T-helper 1 cell (primary cell): ENCODE data around the gene REPS1.
A peak's percentile ranks its signal among the peaks of the same experiment; 100 is the strongest.
"Not testable (repeated sequence)": the region's sequence is repeated elsewhere in the genome, so short reads cannot be mapped to it uniquely, and the experiment has no call there.

Experiments
- DNase-seq, 5 donors: peaks; one replicate each; pipeline ENCODE4 v3.0.0-alpha.2; 2012 to 2020

REPS1 gene

GRCh38 chr6:138999949-139000725 lies 12.1 kb upstream of the REPS1 start:
- no peak for DNase-seq

DNA sequence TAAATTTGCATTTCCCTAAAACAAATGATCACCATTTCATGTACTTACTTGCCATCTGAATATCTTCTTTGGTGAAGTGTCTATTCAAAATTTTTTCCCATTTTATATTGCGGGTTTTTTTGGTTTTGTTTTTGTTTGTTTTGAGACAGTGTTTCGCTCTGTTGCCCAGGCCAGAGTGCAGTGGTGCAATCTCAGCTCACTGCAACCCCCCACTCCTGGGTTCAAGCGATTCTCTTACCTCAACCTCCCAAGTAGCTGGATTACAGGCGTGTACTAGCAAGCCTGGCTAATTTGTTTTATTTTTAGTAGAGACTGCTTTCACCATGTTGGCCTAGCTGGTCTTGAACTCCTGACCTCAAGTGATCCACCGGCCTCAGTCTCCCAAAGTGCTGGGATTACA lies 9.1 kb upstream of the REPS1 start:
- DNase-seq = no peak

- DNase-seq = no peak
These were observed 8.5 kb upstream of the REPS1 start for GRCh38 chr6:138996524-138996923.

GRCh38 chr6:138993410-138993809 lies 5.4 kb upstream of the REPS1 start:
- DNase-seq = not testable (repeated sequence)

GRCh38 chr6:138992965-138993364 lies 4.9 kb upstream of the REPS1 start:
- not testable (repeated sequence) for DNase-seq

DNA sequence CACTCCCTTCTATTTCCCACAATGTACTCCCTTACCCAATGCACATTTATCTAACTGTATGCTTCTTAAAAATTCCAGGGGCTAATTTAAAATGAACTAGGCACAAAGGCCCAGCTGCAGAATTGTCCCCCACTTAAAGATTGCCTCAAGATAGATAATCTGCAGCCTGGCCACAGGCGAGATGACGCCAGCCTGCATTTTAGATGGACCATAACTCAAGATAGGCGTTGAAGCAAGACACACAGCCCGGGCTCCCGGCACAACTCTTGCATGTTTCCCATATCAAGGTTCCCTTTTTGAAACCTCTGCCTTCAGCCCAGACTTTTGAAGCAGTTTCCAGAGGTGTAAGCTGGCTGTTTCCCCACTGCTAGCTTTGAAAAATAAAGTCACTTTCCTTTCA lies 3.2 kb upstream of the REPS1 start:
- DNase-seq = no peak

DNA sequence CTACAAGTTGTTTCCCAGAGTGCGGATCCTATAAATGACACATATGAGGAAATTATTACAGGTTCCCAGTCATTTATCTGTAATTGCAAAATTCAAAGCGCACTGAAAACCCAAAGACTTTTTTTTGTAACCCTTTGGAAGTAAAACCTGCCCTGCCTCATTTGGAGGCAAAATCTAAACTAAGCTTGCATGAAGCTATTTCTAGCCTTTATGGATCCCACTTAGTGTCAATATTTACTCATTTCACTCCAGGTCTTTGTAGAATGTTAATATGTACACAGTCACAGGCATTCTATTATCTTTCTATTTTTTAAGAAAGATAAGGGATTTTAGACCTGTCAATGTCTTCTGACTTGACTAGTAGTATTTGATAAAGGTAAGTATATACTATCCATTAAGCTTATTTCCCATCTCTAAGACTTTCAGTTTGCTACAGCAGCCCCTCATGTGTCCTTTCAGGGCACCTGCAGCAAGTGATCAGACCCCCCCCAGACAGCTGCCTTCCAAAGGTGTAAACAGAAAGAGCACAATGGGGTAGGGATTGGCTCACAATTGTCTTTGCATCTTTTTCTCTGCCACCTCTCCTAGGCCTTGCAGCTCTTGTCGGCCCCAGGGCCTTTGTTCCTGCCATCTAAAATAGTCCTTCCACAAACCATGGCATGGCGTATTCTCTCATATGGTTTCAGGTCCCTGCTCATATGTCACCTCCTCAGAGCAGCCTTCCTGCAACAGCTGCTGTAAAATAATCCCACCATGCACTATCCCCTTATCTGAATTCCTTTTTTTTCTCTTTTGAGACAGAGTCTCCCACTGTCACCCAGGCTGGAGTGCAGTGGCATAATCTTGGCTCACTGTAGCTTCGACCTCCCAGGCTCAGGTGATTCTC lies 1.3 kb upstream of the REPS1 start:
- no peak for DNase-seq

DNA sequence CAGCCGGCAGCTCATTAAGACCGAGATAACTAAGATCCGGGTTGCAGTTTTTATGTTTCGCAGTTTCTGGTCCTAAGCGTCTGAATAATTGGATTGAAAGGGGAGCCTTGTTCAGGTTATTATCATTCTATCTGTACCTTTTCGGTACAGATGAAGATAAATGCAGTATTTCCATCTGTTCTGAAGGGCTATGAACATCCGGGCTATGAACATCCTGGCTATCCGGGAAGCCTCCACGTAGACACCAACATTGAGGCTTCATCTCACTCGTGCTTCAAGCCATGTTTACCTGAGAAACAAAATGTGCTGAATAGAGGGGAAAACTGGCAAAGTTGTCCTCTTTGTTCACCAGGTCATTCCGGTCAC lies 399 bp upstream of the REPS1 start:
- DNase-seq = no peak

DNA sequence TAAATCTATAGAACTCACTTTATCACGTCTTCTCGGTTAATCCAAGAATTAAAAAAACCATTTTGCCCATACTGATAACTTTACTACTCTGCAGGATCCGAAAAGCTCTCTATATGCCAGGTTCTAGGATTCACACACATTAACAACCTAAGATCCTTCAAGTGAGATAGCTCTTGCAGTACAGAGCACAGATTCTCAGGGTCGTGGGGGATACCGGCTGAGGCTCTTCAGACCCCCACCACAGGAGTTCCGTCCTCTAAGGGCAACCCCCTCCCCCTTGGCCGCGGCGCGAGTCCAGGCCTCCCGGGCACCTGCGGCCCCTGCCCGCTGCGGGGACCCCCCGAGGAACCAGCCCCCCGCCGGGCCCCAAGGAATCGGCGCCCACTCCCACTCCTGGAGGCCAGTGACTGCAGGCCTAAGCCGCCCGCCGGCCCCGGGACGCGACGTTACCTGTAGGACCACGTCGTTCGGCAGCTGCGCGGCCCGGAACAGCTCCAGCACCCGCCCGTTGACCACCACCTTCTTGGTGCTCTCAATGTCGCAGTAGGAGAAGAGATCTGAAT lies 892 bp downstream of the REPS1 start:
- DNase-seq = no peak

GRCh38 chr6:138986578-138986977 lies 1.5 kb downstream of the REPS1 start:
- peak in 1 of 5 donors; percentile 13 for DNase-seq

DNA sequence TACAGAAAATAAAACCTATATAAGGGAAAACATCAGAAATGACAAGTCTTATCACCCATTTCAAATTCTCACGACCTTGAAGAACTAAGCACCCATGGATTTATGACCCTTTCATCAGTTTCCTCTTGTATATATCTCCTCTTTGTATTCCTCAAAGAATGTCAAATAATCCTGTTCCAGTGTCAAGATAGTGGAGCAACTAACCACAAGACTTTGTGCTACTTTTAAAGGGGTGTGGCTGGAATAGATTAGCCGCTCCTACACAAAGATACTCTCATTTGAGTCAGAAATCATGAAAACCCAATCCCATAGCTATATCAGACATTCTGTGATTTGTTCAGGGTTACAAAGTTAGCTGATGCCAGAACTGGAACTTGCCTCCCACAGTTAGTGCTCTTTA lies 6.6 kb downstream of the REPS1 start:
- no peak for DNase-seq

GRCh38 chr6:138979813-138980668 lies 8.0 kb downstream of the REPS1 start:
- no peak for DNase-seq

GRCh38 chr6:138979365-138979764 lies 8.7 kb downstream of the REPS1 start:
- no peak for DNase-seq

- DNase-seq = no peak
These were observed 9.8 kb downstream of the REPS1 start for GRCh38 chr6:138978229-138978628.

DNA sequence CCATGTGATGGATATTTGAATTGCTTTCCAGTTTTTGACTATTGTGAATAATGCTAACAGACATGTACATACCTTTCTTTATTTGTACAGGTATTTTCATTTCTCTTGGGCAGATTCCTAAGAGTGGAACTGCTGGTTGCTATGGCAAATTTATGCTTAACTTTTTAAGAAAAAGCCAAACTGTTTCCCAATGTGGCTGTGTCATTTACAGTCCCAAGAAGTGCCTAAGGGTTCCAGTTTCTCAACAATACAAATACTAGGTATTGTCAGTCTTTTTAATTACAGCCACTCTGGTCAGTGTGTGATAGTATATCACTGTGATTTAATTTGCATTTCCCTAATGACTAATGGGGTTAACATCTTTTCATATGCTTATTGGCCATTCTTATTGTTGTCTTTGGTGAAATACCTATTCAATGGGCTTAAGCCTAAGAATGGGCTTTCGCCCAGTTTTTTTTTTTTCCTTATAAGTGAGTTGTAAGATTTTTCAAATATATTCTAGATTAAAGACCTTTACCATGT lies 10.3 kb downstream of the REPS1 start:
- DNase-seq = no peak

- DNase-seq = no peak
These were observed 10.8 kb downstream of the REPS1 start for GRCh38 chr6:138977242-138977641.

GRCh38 chr6:138975815-138976214 lies 12.2 kb downstream of the REPS1 start:
- DNase-seq = no peak

DNA sequence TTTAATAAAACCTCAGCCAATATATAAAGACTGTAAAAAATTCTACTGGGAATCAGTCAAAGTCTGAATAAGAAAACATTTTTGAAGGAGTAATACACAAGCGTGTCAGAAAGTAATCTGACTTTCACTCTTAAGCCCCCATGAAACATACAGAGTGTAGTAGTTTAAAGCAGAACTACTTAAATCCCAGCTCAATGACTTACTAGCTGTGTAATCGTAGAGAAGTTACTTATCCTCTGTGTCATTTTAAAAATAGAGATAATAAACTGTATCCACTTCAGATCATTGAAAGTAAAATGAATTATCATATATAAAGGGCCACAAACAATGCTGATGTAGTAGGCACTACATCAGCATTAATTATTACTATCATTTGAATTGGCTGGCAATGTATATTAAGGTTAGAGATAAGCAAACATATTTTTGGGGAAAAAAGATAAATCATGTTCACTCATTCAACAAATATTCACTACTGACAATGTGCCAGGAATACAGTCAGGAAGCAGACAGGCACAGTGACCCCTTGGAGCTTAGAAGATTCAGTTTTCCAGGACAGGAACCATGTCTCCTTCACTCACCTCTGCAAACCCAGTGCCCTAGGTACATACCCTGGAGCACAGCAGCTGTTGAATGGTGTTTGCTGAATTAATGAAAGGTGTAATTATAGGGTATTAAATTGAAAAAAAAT lies 14.4 kb downstream of the REPS1 start:
- no peak for DNase-seq

- DNase-seq = no peak
These were observed 15.8 kb downstream of the REPS1 start for GRCh38 chr6:138972226-138972665.

DNA sequence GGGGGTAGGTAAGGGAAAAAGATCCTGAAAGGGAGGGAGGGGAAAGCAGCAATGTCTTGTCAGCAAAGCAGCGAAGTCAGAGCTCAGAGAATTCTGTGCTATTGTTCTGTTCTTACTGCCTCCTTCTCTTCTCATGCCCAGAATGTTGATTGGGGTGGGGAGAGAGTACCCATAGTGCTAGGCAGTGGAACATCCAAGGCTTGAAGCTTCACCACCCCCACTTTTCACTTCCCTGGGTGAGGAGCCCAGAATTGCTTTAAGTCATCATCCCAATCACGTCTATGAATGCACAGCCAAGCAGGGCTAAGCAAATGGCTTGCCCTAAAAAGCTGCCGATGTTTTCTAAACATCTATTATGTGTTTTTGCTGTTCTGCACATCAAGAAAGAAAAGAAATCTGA lies 16.5 kb downstream of the REPS1 start:
- no peak for DNase-seq

- peak in 1 of 5 donors; percentile 49 for DNase-seq
These were observed 17.1 kb downstream of the REPS1 start for GRCh38 chr6:138970856-138971425.
